ENCODE data around the gene MOSMO.

MOSMO gene

GRCh38 chr16:21980032-21980431, 27.9 kb upstream of the MOSMO start:
- H3K4me3 ChIP-seq (ENCODE audit: low read depth, low read length) = no peak overlapping the region
- TF ChIP-seq CTCF (conservative IDR thresholded peaks at IDR 0.05; ENCODE audit: low read depth, low read length) = no peak
- no peak for DNase-seq (ENCODE audit: low read depth)

GRCh38 chr16:21982108-21982507, 25.8 kb upstream of the MOSMO start:
- no peak for DNase-seq (ENCODE audit: low read depth)
- no peak for TF ChIP-seq CTCF (conservative IDR thresholded peaks at IDR 0.05; ENCODE audit: low read depth, low read length)

GRCh38 chr16:21984062-21984461, 23.8 kb upstream of the MOSMO start:
- no peak overlapping the region for H3K4me3 ChIP-seq (ENCODE audit: low read depth, low read length)
- no peak for DNase-seq (ENCODE audit: low read depth)
- TF ChIP-seq CTCF (conservative IDR thresholded peaks at IDR 0.05; ENCODE audit: low read depth, low read length) = no peak

More at GRCh38 chr16:21982108-21982507, 25.8 kb upstream of the MOSMO start:
- H3K4me3 ChIP-seq (ENCODE audit: low read depth, low read length) = no peak overlapping the region

GRCh38 chr16:21985524-21985923, 22.4 kb upstream of the MOSMO start:
- no peak for TF ChIP-seq CTCF (conservative IDR thresholded peaks at IDR 0.05; ENCODE audit: low read depth, low read length)
- no peak overlapping the region for H3K4me3 ChIP-seq (ENCODE audit: low read depth, low read length)
- no peak for DNase-seq (ENCODE audit: low read depth)

- no peak for TF ChIP-seq CTCF (conservative IDR thresholded peaks at IDR 0.05; ENCODE audit: low read depth, low read length)
- no peak for DNase-seq (ENCODE audit: low read depth)
- no peak overlapping the region for H3K4me3 ChIP-seq (ENCODE audit: low read depth, low read length)
Measured at GRCh38 chr16:21986692-21987246, 21.1 kb upstream of the MOSMO start.

- no peak for TF ChIP-seq CTCF (conservative IDR thresholded peaks at IDR 0.05; ENCODE audit: low read depth, low read length)
- H3K4me3 ChIP-seq (ENCODE audit: low read depth, low read length) = no peak overlapping the region
- no peak for DNase-seq (ENCODE audit: low read depth)
Measured at GRCh38 chr16:21987498-21987897, 20.4 kb upstream of the MOSMO start.

- TF ChIP-seq CTCF (conservative IDR thresholded peaks at IDR 0.05; ENCODE audit: low read depth, low read length) = no peak
- DNase-seq (ENCODE audit: low read depth) = no peak
- no peak overlapping the region for H3K4me3 ChIP-seq (ENCODE audit: low read depth, low read length)
Measured at GRCh38 chr16:21989133-21989532, 18.8 kb upstream of the MOSMO start.
